ENCODE results near the gene MUS81. TPM values are rescaled to one million over a fixed set of nuclear protein-coding genes. Genes with fewer than 3 reads are reported as not detected.

MUS81 gene
- total and polyA plus RNA-seq, 2 of the 4 experiments (the other 2 are of a cell fraction), result 23.7 to 47.9 TPM

- Histone ChIP-seq H4K20me1 (ENCODE audit: insufficient read depth, low read length) (peaks cover 50% of the 10 kb centered on the region), H3K9me1 (ENCODE audit: insufficient read depth, low read length) (peaks cover 5% of the 10 kb centered on the region; the same call in 1 of the 2 replicates), H3K4me3 (ENCODE audit: insufficient read depth, low read depth, low read length) (no peak overlapping the region), H2BK15ac (ENCODE audit: low read depth, low read length) (no peak overlapping the region), H2BK120ac (ENCODE audit: low read depth, low read length) (no peak overlapping the region), H3K56ac (ENCODE audit: extremely low read depth, insufficient read depth, low read length) (no peak overlapping the region), H3K4me1 (ENCODE audit: control insufficient read depth, insufficient read depth, low read length) (peaks cover 6% of the 10 kb centered on the region; the same call in 1 of the 2 replicates), H2BK5ac (ENCODE audit: low read depth, low read length, poor library complexity, severe bottlenecking) (no peak overlapping the region), H3K9me3 (ENCODE audit: control insufficient read depth, insufficient read depth, low read length) (no peaks in the 10 kb centered on the region), H2AK9ac (replicated peaks; ENCODE audit: low read depth, low read length, poor library complexity) (peak overlapping the region; percentile 76), H2AFZ (replicated peaks; ENCODE audit: low read length, poor library complexity) (peak overlapping the region; percentile 24), H3K36me3 (ENCODE audit: control insufficient read depth, insufficient read depth, low read length) (peaks cover 88% of the 10 kb centered on the region), H3K23ac (ENCODE audit: low read depth, low read length) (no peak overlapping the region; the same call in 1 of the 2 replicates), H3K14ac (replicated peaks; ENCODE audit: low read depth, low read length) (no peak overlapping the region), H2BK20ac (ENCODE audit: low read depth, low read length) (no peak overlapping the region), H3K4ac (ENCODE audit: low read depth, low read length) (no peak overlapping the region), H3K27ac (ENCODE audit: insufficient read depth, low read length) (no peak overlapping the region; the same call in 1 of the 2 replicates), H2AK5ac (ENCODE audit: low read depth, low read length) (no peak overlapping the region), H3K18ac (ENCODE audit: low read depth, low read length) (no peak overlapping the region), H4K91ac (ENCODE audit: insufficient read depth, low read depth, low read length) (no peak overlapping the region), H3K79me1 (ENCODE audit: low read depth in 1 of 2, low read length in 2 of 2) (peaks cover 23 to 89% of the 10 kb centered on the region in 2 experiments), H3K27me3 (ENCODE audit: control insufficient read depth, insufficient read depth, low read length) (no peaks in the 10 kb centered on the region), H4K5ac (ENCODE audit: low read depth, low read length) (no peak overlapping the region), H3K4me2 (ENCODE audit: low read depth, low read length) (no peak overlapping the region), H3K9ac (ENCODE audit: low read depth, low read length) (no peak overlapping the region), H4K8ac (ENCODE audit: low read depth in 2 of 2, low read length in 2 of 2) (no peak overlapping the region)
- no TSS peak for BruUV-seq (replicated peaks)
- in situ Hi-C loops (cut with MboI; ENCODE audit: low sequenced_read_pairs) (no loop called here), dilution Hi-C loops (cut with HindIII; ENCODE audit: low sequenced_read_pairs, unreplicated experiment) (no loop called here), intact Hi-C loops (cut with micrococcal nuclease) (no loop called here)
- TF ChIP-seq NFE2L2 (IDR thresholded peaks at IDR 0.05; ENCODE audit: low read depth, low read length), result no peak
- TF ChIP-seq CTCF (conservative IDR thresholded peaks at IDR 0.05; ENCODE audit: low read depth, low read length), result no peak
- TF ChIP-seq MAFK (IDR thresholded peaks at IDR 0.05; ENCODE audit: low read depth, low read length), result no peak
- no peak for TF ChIP-seq CHD1 (IDR thresholded peaks at IDR 0.05; ENCODE audit: low read depth, low read length)
- TF ChIP-seq SMC3 (IDR thresholded peaks at IDR 0.05; ENCODE audit: low read depth, low read length), result no peak
- TF ChIP-seq MAZ (IDR thresholded peaks at IDR 0.05; ENCODE audit: borderline replicate concordance, low read depth, low read length), result no peak
- no peak for TF ChIP-seq CEBPB (IDR thresholded peaks at IDR 0.05; ENCODE audit: low read depth, low read length)
- TF ChIP-seq RAD21 (IDR thresholded peaks at IDR 0.05; ENCODE audit: low read length), result no peak
- TF ChIP-seq RCOR1 (IDR thresholded peaks at IDR 0.05; ENCODE audit: insufficient replicate concordance, low read length), result no peak
- no peak for TF ChIP-seq RFX5 (IDR thresholded peaks at IDR 0.05; ENCODE audit: low read depth, low read length)
- no peak for TF ChIP-seq FOS (IDR thresholded peaks at IDR 0.05; ENCODE audit: low read depth, low read length)
- no peak for TF ChIP-seq BHLHE40 (IDR thresholded peaks at IDR 0.05; ENCODE audit: low read depth, low read length)
- no peak for TF ChIP-seq USF2 (IDR thresholded peaks at IDR 0.05; ENCODE audit: low read depth, low read length)
- TF ChIP-seq ELK1 (IDR thresholded peaks at IDR 0.05; ENCODE audit: borderline replicate concordance, low read depth, low read length), result no peak
- no peak for TF ChIP-seq MXI1 (IDR thresholded peaks at IDR 0.05; ENCODE audit: borderline replicate concordance, low read depth, low read length)
- WGBS, 2 experiments (ENCODE audit: extremely low coverage in 2 of 2, insufficient read length in 1 of 2), result 100% methylated on average over 3 of the region's 9 CpGs; no CpG with 5 or more reads in 1 of the 2 experiments
- DNase-seq (no peak), ATAC-seq (ENCODE audit: low read depth) (no peak)
- ChIA-PET POLR2A (ENCODE audit: unreplicated experiment) (interaction anchor here (1.0 kb wide), 1 partner anchor 8 kb away, joined by 3 read pairs; the partner anchor contains the start of gene CFL1), CTCF (no interaction called here)
These were observed 5.4 kb downstream of the MUS81 start for GRCh38 chr11:65865550-65866172.

Measured in IMR-90 (cell line).